Parathyroid adenoma (tissue), 2 donors: ENCODE data around the gene PALM2AKAP2.

ENCODE experiments used
- H2AFZ ChIP-seq: fragments of 300-600 bp; sonication (generic); one replicate; pipeline ENCODE4 v1.7.0; 2017; ENCODE audit warnings: antibody characterized with exemption, mild to moderate bottlenecking
- H3K27ac ChIP-seq: fragments of 300-600 bp; sonication (generic); one replicate; pipeline ENCODE4 v1.7.0; 2017
- H3K27me3 ChIP-seq: fragments of 300-600 bp; sonication (generic); one replicate; pipeline ENCODE4 v1.7.0; 2017; ENCODE audit warnings: low read length; ENCODE audit not compliant: control insufficient read depth, insufficient read depth
- H3K36me3 ChIP-seq: fragments of 300-600 bp; sonication (generic); one replicate; pipeline ENCODE4 v1.7.0; 2017; ENCODE audit warnings: low read length; ENCODE audit not compliant: control insufficient read depth, insufficient read depth
- H3K4me1 ChIP-seq: fragments of 300-600 bp; sonication (generic); one replicate; pipeline ENCODE4 v1.7.0; 2017; ENCODE audit warnings: control low read depth
- H3K4me2 ChIP-seq: fragments of 300-600 bp; sonication (generic); one replicate; pipeline ENCODE4 v1.7.0; 2017; ENCODE audit warnings: low read length
- H3K4me3 ChIP-seq: fragments of 300-600 bp; sonication (generic); one replicate; pipeline ENCODE4 v1.7.0; 2017; ENCODE audit warnings: low read depth, low read length
- H3K79me2 ChIP-seq: fragments of 300-600 bp; sonication (generic); one replicate; pipeline ENCODE4 v1.7.0; 2017; ENCODE audit warnings: control low read depth
- H3K9ac ChIP-seq: fragments of 300-600 bp; sonication (generic); one replicate; pipeline ENCODE4 v1.7.0; 2017; ENCODE audit warnings: mild to moderate bottlenecking
- H3K9me3 ChIP-seq: fragments of 300-600 bp; sonication (generic); one replicate; pipeline ENCODE4 v1.7.0; 2017; ENCODE audit warnings: low read length; ENCODE audit not compliant: control insufficient read depth
- CTCF ChIP-seq: fragments of 300-600 bp; sonication (generic); IDR thresholded peaks from one replicate; pipeline ENCODE4 v1.7.0; 2017; ENCODE audit warnings: antibody characterized with exemption, mild to moderate bottlenecking
- donor health status: primary hyperparathyroidism.

The PALM2AKAP2 gene

GRCh38 chr9:109737295-109737694 lies 42.7 kb upstream of the PALM2AKAP2 start:
- H3K27ac ChIP-seq: no peak overlapping the region
- TF ChIP-seq CTCF: no peak
- no peaks in the 10 kb centered on the region for H3K9me3 ChIP-seq
- no peak overlapping the region for H3K9ac ChIP-seq
- no peaks in the 10 kb centered on the region for H3K79me2 ChIP-seq
- no peaks in the 10 kb centered on the region for H3K27me3 ChIP-seq
- no peaks in the 10 kb centered on the region for H3K4me1 ChIP-seq
- H3K36me3 ChIP-seq: no peaks in the 10 kb centered on the region
- H3K4me3 ChIP-seq: no peak overlapping the region
- H2AFZ ChIP-seq: no peak overlapping the region
- H3K4me2 ChIP-seq: no peak overlapping the region

DNA sequence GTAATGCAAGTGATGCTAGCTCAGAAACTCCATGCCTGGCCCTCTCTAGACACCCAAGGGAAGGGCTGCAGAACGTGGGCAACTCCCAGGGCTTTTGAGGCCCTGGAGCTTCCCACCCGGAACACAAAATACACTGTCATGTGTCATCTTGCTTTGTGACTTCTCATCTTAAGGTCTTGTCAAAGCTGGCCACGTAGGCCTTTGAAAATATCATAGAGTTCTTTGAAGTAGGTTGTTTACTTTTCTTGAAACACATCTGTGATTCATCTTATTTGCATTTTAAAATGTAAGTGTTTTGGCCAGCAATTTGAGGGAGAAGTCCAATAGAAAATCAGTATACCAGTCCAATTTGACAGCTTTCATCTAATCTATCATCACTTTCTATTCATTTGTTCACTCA lies 40.2 kb upstream of the PALM2AKAP2 start:
- no peaks in the 10 kb centered on the region for H3K27me3 ChIP-seq
- no peak overlapping the region for H3K9ac ChIP-seq
- H3K27ac ChIP-seq: no peak overlapping the region
- no peak overlapping the region for H2AFZ ChIP-seq
- no peak for TF ChIP-seq CTCF
- no peaks in the 10 kb centered on the region for H3K9me3 ChIP-seq
- no peaks in the 10 kb centered on the region for H3K79me2 ChIP-seq
- no peaks in the 10 kb centered on the region for H3K4me1 ChIP-seq
- H3K4me3 ChIP-seq: no peak overlapping the region
- no peak overlapping the region for H3K4me2 ChIP-seq
- H3K36me3 ChIP-seq: no peaks in the 10 kb centered on the region

DNA sequence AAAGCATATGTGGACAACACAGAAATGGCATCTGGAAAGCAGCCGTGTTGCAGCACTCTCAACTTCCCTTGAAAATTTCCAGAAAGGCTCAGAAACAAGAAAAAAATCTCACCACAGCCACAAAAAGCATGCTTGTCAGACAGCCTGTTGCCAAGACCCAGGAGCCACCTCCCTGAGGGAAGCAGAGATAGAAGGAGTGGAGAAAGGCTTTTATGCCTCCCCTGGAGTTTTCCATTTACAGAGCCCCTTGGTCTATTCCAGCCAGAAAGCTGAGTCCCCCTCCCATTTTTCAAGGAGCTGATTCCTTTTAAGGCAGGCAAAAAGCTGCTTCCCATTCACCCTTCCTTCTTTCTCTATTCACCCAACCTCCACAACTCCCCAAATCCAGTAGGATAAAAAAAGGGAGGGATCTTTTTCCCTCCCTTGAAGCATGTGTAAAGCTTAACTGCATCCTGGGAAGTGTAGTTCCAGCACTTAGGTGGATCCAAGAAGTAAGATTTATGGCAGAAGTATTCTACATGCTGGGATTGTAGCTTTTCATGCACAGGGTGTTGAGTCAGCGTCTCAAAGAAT lies 37.1 kb upstream of the PALM2AKAP2 start:
- H3K4me1 ChIP-seq: no peaks in the 10 kb centered on the region
- no peak overlapping the region for H3K4me3 ChIP-seq
- no peaks in the 10 kb centered on the region for H3K27me3 ChIP-seq
- H3K27ac ChIP-seq: no peak overlapping the region
- no peaks in the 10 kb centered on the region for H3K9me3 ChIP-seq
- no peaks in the 10 kb centered on the region for H3K79me2 ChIP-seq
- no peak overlapping the region for H3K4me2 ChIP-seq
- no peak overlapping the region for H2AFZ ChIP-seq
- H3K36me3 ChIP-seq: no peaks in the 10 kb centered on the region
- TF ChIP-seq CTCF: no peak
- no peak overlapping the region for H3K9ac ChIP-seq

DNA sequence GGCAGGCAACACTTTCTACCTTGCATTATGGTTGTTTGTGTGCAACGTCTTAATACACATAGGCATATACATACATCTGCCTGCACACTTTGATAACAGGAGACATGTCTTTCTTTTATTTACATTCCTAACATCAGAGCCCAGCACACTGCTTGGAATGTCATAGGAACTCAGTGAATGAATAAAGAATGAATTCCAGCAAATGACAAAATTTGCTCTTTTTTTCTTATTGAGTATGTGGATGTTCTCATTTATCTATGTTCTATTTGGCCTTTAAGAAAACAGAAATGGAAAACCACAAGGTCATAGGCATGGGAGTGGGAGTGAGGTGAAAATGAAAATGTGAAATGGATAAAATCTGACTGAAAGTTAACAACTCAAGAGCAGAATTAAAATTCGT lies 36.3 kb upstream of the PALM2AKAP2 start:
- Histone ChIP-seq H3K79me2 (no peaks in the 10 kb centered on the region), H2AFZ (no peak overlapping the region), H3K4me3 (no peak overlapping the region), H3K9me3 (no peaks in the 10 kb centered on the region), H3K27ac (no peak overlapping the region), H3K4me2 (no peak overlapping the region), H3K9ac (no peak overlapping the region), H3K27me3 (no peaks in the 10 kb centered on the region), H3K36me3 (no peaks in the 10 kb centered on the region), H3K4me1 (no peaks in the 10 kb centered on the region)
- no peak for TF ChIP-seq CTCF
